ENCODE measurements around the gene EGFL8. TPM values are rescaled to one million over a fixed set of nuclear protein-coding genes. Genes with fewer than 3 reads are reported as not detected.
A peak's percentile ranks its signal among the peaks of the same experiment; 100 is the strongest.

The EGFL8 gene
- total and polyA plus RNA-seq, 9 of the 15 experiments (the other 6 are each of a cell fraction or from before 2014, with no cell fraction given): 2.2 to 47.4 (median 14.2) TPM

DNA sequence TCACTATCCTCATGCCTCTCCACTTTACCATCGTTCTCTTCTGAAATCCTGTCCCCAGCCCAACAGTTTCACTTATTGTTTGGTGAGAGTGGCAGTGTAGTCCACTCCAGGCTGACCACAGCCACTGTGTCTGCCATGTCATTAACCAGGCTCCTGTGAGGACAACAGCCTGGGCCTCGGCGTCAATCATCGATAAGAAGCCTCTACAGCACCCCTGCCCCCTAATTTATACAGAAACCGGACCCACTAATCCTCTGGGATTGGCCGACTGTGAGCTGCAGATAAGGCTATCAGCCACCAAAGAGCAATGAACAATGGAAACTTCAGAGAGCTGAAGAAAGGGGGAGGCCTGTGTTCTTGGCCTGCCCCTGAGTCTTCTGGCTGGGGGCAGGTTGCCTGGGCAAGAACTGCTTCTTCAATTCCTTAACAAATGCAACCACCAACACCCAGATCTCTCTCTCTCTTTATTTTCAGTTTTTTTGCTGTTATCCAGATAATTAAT lies 3.4 kb downstream of the EGFL8 start (continued):
- TF ChIP-seq GTF2B (IDR thresholded peaks at IDR 0.05; ENCODE audit: extremely low read depth, insufficient read length): no peak
- TF ChIP-seq, protein P1, sequence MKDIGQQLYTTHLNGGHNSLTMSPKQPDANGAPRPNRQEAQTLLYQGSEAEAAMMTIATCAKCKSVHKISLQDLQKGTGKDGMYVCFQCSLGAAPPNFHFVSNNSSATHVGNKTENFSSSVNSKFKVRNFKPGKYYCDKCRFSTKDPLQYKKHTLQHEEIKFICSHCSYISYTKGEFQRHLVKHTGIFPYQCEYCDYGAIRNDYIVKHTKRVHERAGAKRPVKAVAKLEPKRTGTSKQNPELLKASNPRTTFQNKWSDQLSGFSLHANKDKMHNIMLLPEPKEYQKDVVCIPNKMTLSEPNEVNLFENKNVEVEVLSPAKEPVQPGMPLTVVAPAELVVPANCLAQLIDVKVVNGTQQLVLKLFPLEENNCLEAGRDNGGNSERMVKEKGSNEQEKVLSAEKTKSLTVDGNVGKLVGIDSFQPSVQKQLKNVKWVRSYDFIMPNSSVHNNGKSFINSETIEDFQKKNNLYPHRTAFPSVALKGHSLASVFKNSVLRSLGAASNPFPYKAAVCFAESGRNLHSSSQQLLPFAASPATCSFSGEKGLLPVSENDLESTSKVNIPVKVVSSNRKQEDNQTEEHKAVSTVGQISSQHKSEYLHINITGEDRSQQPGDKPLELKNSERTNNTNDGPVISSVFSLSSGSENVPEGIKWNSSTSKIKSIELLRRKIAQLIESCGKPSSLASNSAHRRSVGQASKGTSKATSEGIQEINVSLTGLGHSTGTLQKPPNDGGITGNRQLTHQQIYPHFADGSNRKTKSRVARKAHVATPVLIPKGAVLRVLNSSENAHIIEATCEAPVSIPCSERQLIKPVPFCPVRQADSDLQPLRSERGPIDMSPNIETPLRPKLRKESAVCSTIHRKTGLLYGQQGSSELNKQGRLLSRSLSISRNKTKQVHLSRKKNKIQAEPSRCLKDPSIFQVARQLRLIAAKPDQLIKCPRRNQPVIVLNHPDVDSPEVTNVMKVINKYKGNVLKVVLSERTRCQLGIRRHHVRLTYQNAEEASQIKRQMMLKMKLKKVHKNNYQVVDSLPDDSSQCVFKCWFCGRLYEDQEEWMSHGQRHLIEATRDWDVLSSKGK (CRISPR knock-in tag; IDR thresholded peaks at IDR 0.05): no peak
- TF ChIP-seq, protein P2, sequence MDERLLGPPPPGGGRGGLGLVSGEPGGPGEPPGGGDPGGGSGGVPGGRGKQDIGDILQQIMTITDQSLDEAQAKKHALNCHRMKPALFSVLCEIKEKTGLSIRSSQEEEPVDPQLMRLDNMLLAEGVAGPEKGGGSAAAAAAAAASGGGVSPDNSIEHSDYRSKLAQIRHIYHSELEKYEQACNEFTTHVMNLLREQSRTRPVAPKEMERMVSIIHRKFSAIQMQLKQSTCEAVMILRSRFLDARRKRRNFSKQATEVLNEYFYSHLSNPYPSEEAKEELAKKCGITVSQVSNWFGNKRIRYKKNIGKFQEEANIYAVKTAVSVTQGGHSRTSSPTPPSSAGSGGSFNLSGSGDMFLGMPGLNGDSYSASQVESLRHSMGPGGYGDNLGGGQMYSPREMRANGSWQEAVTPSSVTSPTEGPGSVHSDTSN (CRISPR knock-in tag; IDR thresholded peaks at IDR 0.05; ENCODE audit: low read depth): peak; percentile 77
- TF ChIP-seq, protein P2 (tag; conservative IDR thresholded peaks at IDR 0.05; ENCODE audit: low read depth): no peak
- TF ChIP-seq, protein P3, sequence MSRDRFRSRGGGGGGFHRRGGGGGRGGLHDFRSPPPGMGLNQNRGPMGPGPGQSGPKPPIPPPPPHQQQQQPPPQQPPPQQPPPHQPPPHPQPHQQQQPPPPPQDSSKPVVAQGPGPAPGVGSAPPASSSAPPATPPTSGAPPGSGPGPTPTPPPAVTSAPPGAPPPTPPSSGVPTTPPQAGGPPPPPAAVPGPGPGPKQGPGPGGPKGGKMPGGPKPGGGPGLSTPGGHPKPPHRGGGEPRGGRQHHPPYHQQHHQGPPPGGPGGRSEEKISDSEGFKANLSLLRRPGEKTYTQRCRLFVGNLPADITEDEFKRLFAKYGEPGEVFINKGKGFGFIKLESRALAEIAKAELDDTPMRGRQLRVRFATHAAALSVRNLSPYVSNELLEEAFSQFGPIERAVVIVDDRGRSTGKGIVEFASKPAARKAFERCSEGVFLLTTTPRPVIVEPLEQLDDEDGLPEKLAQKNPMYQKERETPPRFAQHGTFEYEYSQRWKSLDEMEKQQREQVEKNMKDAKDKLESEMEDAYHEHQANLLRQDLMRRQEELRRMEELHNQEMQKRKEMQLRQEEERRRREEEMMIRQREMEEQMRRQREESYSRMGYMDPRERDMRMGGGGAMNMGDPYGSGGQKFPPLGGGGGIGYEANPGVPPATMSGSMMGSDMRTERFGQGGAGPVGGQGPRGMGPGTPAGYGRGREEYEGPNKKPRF (IDR thresholded peaks at IDR 0.05; ENCODE audit: low read depth, low read length): no peak
- TF ChIP-seq, protein P4, sequence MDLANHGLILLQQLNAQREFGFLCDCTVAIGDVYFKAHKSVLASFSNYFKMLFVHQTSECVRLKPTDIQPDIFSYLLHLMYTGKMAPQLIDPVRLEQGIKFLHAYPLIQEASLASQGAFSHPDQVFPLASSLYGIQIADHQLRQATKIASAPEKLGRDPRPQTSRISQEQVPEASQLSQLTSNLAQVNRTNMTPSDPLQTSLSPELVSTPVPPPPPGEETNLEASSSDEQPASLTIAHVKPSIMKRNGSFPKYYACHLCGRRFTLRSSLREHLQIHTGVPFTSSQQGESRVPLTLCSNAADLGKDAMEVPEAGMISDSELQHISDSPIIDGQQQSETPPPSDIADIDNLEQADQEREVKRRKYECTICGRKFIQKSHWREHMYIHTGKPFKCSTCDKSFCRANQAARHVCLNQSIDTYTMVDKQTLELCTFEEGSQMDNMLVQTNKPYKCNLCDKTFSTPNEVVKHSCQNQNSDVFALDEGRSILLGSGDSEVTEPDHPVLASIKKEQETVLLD (IDR thresholded peaks at IDR 0.05): peak; percentile 79
- TF ChIP-seq ZBTB9 (CRISPR knock-in tag; IDR thresholded peaks at IDR 0.05): peak; percentile 86
- no peak for TF ChIP-seq ZC3H4 (CRISPR knock-in tag; IDR thresholded peaks at IDR 0.05; ENCODE audit: borderline replicate concordance)
- peak; percentile 21 for TF ChIP-seq RBBP5 (IDR thresholded peaks at IDR 0.05; ENCODE audit: borderline replicate concordance, insufficient read depth, low read length, poor library complexity, severe bottlenecking)
- no peak for TF ChIP-seq ZNF12 (CRISPR knock-in tag; IDR thresholded peaks at IDR 0.05)
- peak; percentile 87; the same call in 1 of the 2 replicates for TF ChIP-seq ZNF583 (CRISPR knock-in tag; IDR thresholded peaks at IDR 0.05)
- no peak for TF ChIP-seq CSDE1 (IDR thresholded peaks at IDR 0.05)

Measured in K562 (cell line).